HG03108 (cell line): ENCODE results near the gene BICRAL.
"Not testable (repeated sequence)": the region's sequence is repeated elsewhere in the genome, so short reads cannot be mapped to it uniquely, and the experiment has no call there.

ENCODE experiments used
- ATAC-seq: cut with Tn5 transposase; IDR thresholded peaks from one replicate; pipeline ENCODE4 v1.9.1; 2021; ENCODE audit warnings: moderate library complexity; ENCODE audit not compliant: unreplicated experiment

The BICRAL gene

DNA sequence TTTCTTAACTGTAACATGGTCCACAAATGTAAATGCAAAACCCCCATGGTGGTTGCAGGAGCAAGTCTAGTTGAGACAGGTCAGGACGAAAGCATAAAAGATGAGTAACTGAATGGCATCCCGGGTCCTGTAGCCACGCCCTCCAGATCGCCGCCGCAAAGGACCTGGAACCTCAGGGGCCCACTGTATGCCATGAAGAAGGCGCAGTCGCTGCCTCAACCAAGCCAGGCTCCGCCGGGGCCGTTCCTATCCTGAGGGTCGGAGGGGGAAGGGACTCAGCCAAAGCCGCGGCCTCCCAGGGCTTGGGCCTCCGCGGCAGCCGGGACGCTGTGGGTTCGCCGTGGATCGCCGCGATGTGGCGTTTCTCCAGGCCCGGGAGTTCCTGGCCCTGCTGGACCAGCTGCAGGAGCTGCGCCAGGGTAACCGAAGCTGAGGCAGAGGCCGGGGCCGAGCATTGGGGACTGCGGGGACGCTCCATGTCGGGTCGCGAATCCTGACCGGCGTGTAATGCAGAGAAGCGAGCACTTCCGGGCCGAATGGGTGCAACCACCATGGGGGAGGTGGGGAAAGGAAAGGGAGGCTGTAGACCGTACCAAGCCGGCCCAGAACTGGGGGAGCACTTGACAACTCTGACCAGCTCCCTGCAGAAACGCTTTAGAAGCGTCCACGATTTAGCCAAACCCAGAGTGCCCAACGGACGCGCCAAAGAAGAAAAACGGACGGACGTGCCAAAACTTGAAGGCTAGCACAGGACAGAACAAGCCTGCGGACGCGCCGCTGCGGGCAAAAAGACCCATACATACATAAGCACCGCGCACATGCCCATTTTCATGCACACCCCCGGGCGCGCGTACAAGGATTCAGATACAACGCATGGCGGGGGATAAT lies 108.7 kb downstream of the BICRAL start:
- peak; percentile 92 for ATAC-seq

DNA sequence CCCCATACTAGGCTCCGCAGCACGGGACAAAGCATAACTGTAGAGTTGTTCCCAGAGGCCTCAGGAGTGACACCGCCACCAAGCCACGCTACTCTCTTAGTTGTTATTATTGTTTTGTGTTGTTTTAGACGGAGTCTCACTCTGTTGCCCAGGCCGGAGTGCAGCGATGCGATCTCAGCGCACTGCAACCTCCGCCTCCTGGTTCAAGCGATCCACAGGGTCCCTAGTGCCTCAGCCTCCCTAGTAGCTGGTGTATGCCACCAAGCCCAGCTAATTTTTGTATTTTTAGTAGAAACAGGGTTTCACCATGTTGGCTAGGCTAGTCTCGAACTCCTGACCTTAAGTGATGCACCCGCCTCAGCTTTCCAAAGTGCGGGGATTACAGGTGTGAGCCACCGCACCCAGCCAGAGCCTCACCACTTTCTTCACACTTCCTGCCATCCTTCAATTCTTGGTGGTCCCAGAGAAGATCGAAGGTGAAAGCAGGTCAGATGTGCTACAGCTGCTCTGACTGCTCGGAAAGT lies 109.4 kb downstream of the BICRAL start:
- no peak for ATAC-seq

GRCh38 chr6:42894041-42894828 lies 112.4 kb downstream of the BICRAL start:
- not testable (repeated sequence) for ATAC-seq

DNA sequence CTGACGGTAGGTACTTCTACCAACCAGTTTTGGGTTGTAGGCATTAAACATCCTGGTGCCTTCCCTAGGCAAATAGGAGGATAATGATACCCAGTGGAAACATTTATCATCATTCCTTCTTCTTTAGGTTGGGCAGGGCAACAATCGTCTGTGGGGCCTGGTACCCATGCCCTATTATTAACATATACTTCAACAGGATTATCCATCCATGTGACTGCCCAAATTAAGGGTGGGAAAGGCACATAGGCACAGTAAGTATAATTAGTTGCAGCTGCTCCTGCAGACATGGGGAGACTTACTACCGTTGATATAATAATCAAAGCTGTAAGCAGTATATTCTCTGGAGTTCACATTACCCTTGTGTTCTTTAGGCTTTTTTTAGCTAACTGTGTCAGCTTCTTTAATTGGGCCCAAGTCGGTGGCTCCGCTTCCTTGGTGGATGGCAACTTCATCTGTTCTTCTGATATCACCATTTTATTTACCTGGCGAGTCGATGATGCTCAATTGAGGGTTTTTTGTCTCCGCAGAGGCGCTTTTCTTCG lies 114.4 kb downstream of the BICRAL start:
- ATAC-seq, result no peak

DNA sequence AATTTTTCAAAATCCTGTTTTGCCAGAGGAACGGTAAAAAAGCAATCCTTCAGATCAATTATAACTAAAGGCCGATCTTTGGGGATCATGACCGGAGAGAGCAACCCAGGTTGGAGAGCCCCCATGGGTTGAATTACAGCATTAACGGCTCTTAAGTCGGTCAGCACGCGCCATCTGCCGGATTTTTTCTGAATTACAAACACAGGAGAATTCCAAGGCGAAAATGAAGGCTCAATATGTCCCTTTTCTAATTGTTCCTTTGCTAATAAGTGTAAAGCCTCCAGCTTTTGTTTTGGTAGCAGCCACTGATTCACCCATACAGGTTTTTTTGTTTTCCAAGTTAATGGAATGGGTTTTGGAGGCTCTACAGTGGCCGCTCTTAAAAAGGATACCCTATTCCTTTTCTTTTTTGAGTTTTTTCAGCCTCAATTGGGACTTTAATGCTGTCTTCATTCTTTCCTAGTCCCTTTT lies 117.1 kb downstream of the BICRAL start:
- no peak for ATAC-seq

- ATAC-seq, result no peak
Observed at GRCh38 chr6:42899871-42900270, 118.0 kb downstream of the BICRAL start.

GRCh38 chr6:42901538-42901957 lies 119.7 kb downstream of the BICRAL start:
- ATAC-seq, result peak; percentile 81

GRCh38 chr6:42902429-42903263 lies 120.8 kb downstream of the BICRAL start:
- ATAC-seq, result not testable (repeated sequence)

DNA sequence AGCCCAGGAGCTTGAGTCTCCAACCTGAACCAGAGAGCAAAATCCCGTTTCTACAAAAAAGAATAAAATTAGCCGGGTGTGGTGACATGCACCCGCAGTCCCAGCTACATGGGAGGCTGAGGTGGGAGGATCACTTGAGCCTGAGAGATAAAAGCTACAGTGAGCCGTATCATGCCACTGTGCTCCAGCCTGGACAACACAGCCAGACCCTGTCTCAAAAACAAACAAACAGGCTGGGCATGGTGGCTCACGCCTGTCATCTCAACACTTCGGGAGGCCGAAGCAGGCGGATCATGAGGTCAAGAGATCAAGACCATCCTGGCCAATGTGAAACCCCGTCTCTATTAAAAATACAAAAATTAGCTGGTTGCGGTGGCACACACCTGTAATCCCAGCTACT lies 122.6 kb downstream of the BICRAL start:
- ATAC-seq, result no peak

DNA sequence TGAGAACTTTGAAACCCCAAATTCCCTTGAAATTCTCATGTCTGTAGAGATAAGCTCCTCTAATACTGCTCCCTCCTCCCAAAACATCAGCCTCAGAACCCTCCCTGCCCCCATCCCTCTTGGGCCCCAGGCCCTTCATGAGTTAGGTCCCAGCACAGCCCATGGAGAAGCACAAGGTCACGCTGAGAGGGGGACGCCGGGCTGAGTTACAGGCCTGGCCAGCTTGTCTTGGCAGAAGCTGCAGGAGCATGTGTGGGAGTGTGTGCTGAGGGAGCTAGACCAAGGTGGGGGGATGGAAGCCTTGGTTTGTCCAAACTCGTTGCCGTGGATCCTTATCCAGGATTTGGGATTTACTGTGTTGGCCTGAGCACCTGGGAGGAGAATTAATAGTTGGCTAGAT lies 125.5 kb downstream of the BICRAL start:
- ATAC-seq, result no peak

DNA sequence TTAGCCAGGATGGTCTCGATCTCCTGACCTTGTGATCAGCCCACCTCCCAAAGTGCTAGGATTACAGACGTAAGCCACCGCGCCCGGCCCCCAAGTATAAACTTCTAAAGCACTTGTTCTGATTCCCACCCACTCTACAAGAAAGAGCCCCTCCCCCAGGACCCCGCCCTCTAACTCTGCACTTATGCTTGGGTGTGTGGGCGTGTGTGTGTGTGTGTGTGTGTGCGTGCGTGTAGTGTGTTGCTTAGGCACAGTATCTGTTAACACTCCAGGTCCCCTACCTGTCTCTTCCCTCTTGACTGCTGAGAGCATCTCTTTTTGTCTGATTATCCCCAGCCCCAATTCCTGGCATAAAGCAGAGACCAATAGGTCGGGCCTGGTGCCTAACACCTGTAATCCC lies 128.0 kb downstream of the BICRAL start:
- ATAC-seq, result no peak

DNA sequence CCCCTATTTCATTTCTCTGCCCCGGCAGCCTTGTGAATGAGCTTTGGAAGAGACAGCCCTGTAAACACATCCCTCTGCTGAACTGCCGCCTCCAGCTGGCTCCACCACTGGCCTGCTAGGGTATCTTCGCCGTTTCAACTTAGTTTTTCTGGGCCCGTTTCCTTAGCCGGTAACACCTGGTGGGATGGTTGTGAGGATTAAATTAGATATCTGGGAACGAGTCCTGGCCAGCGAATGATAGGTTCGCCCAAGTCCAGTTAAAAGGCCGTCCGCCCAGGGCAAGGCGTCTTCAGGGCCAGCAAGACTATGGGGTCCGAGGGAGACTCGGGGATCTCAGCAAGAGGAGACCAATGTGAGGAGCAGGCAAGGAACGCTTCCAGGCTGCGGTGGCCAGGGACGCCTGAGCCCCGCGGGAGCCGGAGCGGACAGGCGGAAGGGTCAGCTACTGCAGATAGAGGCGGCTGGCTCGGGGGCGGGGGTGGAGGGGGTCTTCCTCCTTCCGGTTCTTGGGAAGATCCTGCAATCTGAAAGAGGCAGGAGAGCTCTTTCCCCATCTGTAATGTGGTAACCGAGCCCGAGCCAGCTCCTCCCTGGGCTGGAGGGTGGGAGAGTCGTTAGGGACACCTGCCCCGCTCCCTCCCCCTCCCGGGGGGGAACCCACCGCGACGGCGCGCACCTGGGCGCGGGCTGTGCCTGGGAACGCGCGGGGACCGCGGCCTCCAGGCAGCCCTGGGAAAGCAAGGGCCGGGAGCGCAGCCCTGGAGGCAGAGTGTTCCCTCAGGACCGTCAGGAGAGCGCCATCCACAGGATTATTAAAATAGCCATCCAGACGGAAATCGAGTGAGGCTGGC lies 129.5 kb downstream of the BICRAL start:
- no peak for ATAC-seq

- no peak for ATAC-seq
Observed at GRCh38 chr6:42914546-42914945, 132.7 kb downstream of the BICRAL start.

GRCh38 chr6:42915732-42916131 lies 133.9 kb downstream of the BICRAL start, which contains the start of gene PTCRA:
Gene PTCRA (plus strand): TSS chr6:42916053. CDS start chr6:42916070, 17 bp downstream.
- ATAC-seq, result no peak

DNA sequence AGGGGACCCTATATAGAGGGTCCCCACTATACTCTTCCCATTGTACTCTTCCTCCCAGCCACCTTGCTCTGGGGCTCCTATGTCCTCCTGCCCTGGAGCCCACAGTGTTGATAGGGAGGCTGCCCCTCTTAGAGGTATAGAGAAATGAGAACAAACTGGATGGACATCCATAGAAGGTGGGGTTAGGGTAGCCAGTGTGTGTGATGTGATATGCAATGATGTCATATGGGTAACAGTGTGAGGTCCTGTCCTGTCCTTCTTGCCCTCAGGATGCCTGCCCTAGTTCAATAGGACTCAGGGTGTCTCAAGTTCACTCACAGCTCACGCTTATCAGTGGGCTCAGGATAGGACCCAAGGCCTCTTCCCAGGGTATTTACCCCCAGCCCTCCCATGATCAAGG lies 134.4 kb downstream of the BICRAL start:
- no peak for ATAC-seq
